Stimulated activated naive CD4-positive, alpha-beta T cell (primary cell): ENCODE data around the gene AQP7.
"Not testable (repeated sequence)": the region's sequence is repeated elsewhere in the genome, so short reads cannot be mapped to it uniquely, and the experiment has no call there.

ENCODE experiments used
- DNase-seq, 6 experiments: peaks; one replicate each; lab custom pipeline; 2025; lab: John Stamatoyannopoulos, UW

Gene AQP7

DNA sequence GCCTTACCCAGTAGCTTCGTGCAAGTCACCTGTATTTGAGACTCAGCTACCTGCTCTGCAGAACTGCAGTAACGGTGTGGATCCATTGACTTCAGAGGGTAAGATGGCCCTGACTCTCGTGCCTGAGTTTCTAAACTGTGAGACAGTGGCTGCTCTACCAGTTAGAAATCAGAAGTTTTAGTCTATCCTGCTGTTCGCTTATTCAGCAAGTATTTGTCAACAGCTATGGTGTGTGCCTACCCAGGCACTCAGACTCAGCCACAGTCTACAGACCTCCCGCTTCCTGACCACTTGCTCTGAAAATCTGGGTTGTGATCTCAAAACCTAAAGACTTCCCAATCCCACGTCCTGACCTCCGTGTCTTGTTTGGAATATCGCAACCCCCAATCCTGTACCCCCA, 31.5 kb upstream of the AQP7 start:
- no peak for DNase-seq

- DNase-seq, result no peak
Observed at GRCh38 chr9:33431420-33431819, 29.1 kb upstream of the AQP7 start.

GRCh38 chr9:33430942-33431341, 28.6 kb upstream of the AQP7 start:
- no peak for DNase-seq

DNA sequence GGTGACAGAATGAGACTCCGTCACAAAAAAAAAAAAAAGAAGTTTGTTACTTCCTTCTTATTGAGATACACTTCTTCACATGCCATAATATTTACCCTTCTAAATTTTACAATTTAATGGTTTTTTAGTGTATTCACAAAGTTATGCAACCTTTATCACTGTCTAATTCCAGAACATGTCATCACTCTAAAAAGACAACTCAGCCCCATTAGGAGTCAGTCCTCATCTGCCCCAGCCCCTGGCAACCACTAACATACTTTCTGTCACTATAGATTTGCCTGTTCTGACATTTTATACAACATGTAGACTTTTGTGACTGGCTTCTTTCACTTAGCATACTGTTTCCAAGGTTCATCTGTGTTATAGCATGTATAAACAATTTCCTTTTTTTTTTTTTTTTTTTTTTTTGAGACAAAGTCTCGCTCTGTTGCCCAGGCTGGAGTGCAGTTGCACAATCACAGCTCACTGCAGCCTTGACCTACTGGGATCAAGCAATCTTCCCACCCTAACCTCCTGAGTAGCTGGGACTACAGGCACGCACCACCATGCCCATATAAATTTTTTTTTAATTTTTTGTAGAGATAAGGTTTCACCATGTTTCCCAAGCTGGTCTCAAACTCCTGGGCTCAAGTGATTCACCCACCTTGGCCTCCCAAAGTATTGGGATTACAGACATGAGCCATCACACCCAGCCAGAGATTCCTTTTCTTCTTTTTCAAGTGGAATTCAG, 27.1 kb upstream of the AQP7 start:
- DNase-seq, result no peak

DNA sequence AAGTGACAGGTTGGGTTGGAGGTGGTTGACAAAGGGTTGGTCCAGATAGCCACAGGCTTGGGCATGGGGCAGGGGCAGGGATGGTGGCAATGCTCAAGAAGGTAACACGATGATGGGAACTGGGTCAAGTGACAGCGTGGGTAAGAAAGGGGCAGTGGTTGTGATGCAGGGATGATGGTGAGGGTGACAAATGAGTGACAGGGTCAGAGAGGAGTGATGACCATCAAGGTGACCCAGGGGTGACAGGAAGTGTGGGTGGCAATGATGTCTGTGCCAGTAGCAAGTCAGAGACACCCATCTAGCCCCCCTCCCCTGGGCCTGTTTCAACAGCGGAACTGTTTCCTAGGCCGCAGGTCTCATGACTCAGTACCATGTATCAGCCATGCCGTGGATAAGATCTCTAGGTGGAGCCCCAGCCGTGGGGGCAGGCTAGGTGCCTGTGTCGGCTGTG, 24.5 kb upstream of the AQP7 start:
- DNase-seq, result no peak

DNA sequence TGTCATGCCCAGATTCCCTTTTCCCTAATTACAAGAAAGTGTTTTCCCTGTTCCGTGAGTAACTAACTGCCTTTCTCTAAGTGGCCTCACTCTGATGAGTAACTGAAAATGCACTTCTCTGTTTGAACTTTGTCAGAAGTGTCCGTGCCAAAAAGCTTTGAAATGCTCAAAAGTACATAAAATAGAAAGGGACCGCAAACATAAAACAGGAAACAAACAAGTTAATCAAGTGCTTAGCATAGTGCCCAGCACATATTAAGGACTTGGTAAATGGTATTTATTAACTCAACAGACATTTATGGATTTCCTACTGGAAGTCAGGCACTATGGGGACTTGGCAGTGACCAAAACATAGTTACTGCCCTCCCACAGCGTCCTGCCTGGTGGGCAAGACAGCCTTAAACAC, 22.8 kb upstream of the AQP7 start:
- DNase-seq, result no peak

GRCh38 chr9:33424492-33424891, 22.1 kb upstream of the AQP7 start:
- DNase-seq, result not testable (repeated sequence)

DNA sequence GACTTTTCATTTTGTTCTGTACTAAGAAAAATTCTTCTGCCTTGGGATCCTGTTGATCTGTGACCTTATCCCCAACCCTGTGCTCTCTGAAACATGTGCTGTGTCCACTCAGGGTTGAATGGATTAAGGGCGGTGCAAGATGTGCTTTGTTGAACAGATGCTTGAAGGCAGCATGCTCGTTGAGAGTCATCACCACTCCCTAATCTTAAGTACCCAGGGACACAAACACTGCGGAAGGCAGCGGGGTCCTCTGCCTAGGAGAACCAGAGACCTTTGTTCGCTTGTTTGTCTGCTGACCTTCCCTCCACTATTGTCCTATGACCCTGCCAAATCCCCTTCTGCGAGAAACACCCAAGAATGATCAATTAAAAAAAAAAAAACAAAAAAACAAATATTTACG, 21.7 kb upstream of the AQP7 start:
- not testable (repeated sequence) for DNase-seq

DNA sequence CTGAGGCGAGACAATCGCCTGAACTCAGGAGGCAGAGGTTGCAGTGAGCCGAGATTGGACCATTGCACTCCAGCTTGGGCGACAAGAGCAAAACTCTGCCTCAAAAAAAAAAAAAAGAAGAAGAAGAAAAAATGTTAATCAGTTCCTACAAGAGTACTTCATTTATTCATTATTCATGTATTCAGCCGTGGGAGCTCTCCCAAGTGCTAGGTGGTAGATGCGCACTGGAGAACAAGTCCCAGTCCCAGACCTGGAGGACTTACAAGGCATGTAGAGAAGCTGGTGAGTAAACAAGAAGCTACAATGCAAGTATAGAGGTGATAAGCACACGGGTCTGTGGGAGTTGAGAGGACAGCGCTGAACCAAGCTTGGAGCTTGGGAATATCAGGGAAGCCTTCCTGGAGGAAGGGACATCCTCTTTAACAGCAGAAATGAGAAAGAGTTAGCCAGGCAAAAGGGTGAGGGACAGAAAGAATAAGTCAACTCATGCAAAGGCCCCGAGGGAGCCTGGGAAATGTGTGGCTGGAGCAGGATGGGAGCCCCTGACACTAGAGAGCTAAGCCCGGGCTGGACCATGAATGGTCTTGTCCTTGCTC, 17.4 kb upstream of the AQP7 start:
- no peak for DNase-seq

- DNase-seq, result no peak
Observed at GRCh38 chr9:33418090-33418489, 15.7 kb upstream of the AQP7 start.

GRCh38 chr9:33416996-33417395, 14.6 kb upstream of the AQP7 start:
- peak in 2 of 6 experiments; percentile 21 for DNase-seq

- peak; percentile 87 to 97 (median 92) for DNase-seq
Observed at GRCh38 chr9:33415501-33416038, 13.2 kb upstream of the AQP7 start.

- no peak for DNase-seq
Observed at GRCh38 chr9:33414889-33415500, 12.6 kb upstream of the AQP7 start.

GRCh38 chr9:33414268-33414667, 11.9 kb upstream of the AQP7 start:
- peak in 1 of 6 experiments; percentile 13 for DNase-seq

DNA sequence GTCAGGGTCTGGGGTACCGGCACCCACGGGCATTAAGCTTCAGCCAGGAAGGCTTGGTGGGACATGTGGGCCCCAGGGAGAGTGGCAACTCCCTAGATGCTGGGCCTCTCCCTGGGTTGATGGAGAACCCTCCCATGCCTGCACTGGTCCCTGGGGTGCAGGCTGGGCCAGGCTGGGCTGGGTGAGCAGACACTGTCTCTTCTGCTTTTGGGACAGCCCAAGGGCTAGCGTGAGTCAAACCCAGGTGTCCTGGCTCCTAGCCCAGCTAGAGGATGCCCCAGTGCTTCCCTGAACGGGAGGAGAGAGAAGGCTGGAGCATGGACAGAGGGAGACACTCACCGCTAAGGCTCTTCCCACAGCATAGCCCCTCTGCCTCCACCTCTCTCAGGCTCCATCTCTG, 5.7 kb upstream of the AQP7 start:
- no peak for DNase-seq

- DNase-seq, result no peak
Observed at GRCh38 chr9:33407061-33407460, 4.7 kb upstream of the AQP7 start.

- peak in 1 of 6 experiments; percentile 22 for DNase-seq
Observed at GRCh38 chr9:33404788-33405362, 2.5 kb upstream of the AQP7 start.

- no peak for DNase-seq
Observed at GRCh38 chr9:33403941-33404787, 1.8 kb upstream of the AQP7 start.

- DNase-seq, result not testable (repeated sequence)
Observed at GRCh38 chr9:33401809-33402208, 559 bp downstream of the AQP7 start.

DNA sequence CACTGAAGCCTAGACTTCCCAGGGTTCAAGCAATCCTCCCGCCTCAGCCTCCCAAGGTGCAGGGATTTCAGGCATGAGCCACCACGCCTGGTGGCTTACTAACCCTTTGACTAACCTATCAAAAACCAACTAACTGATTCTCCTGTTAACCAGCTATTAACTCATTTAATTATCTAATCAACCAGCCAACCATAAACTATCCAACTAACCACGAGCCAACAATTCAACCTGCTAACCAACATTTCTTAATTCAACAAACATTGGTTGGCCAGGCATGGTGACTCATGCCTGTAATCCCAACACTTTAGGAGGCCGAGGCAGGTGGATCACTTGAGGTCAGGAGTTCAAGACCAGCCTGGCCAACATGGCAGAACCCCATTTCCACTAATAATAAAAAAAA, 3.3 kb downstream of the AQP7 start:
- DNase-seq, result not testable (repeated sequence)

- not testable (repeated sequence) for DNase-seq
Observed at GRCh38 chr9:33397801-33398200, 4.6 kb downstream of the AQP7 start.
